ENCODE results near the gene SRRM2.

SRRM2 gene

DNA sequence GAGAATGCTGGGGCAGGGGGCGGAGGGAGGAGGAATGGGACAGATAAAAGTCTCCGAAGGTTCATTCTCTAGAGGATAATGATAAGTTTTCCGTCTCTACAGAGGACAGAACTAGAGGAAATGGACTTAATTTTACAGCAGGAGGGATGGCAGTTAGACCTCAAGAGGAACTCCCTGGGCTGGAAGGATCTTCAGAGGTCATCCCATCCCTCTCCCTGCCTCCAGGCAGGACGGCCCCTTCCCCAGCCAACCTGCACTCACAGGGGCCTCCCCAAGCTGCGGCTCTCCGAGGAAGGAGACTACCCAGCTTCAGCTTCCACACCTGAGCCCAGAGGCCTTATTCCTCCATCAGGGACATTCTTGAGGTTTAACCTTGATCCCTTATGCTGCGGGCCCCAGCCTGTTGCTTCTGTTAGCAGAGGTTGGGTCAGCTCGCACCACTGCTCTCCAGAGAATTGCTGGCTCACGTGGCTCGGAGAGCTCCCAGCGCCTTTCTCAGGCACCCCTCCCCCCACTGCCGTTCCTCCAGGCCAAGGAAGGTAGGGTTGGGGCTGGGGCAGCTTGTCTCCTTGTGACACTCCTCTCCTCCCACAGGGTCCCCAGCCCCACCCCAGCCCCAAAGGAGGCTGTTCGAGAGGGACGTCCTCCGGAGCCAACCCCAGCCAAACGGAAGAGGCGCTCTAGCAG is 16.1 kb downstream of the SRRM2 start:
- DNase-seq (ENCODE audit: low read depth): no peak
- H3K4me3 ChIP-seq (replicated peaks; ENCODE audit: low read depth, low read length): no peak overlapping the region
- TF ChIP-seq, protein P1, sequence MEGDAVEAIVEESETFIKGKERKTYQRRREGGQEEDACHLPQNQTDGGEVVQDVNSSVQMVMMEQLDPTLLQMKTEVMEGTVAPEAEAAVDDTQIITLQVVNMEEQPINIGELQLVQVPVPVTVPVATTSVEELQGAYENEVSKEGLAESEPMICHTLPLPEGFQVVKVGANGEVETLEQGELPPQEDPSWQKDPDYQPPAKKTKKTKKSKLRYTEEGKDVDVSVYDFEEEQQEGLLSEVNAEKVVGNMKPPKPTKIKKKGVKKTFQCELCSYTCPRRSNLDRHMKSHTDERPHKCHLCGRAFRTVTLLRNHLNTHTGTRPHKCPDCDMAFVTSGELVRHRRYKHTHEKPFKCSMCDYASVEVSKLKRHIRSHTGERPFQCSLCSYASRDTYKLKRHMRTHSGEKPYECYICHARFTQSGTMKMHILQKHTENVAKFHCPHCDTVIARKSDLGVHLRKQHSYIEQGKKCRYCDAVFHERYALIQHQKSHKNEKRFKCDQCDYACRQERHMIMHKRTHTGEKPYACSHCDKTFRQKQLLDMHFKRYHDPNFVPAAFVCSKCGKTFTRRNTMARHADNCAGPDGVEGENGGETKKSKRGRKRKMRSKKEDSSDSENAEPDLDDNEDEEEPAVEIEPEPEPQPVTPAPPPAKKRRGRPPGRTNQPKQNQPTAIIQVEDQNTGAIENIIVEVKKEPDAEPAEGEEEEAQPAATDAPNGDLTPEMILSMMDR (IDR thresholded peaks at IDR 0.05; ENCODE audit: low read length, missing control alignments): no peak

GRCh38 chr16:2769100-2769529 is 16.7 kb downstream of the SRRM2 start:
- TF ChIP-seq, protein P1 (IDR thresholded peaks at IDR 0.05; ENCODE audit: low read length, missing control alignments): no peak
- H3K4me3 ChIP-seq (replicated peaks; ENCODE audit: low read depth, low read length): no peak overlapping the region
- no peak for DNase-seq (ENCODE audit: low read depth)

DNA sequence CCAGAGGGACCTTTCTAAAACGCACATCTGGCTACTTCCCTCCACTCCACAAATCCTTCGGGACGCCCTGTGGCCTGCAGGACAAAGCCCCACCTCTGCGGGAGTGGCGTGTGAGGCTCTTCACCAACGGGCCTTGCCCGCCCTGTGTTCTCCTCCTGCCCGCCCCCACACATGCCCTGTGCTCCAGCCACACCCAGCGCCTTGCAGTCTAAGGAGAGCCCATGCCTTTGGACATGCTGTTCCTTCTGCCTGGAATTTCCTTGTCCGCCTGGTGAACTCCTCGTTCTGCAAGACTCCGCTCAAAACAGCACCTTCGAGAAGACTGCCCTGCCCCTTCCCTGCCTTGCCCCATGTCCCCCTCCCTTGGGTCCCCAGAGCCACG is 17.2 kb downstream of the SRRM2 start:
- no peak overlapping the region for H3K4me3 ChIP-seq (replicated peaks; ENCODE audit: low read depth, low read length)
- no peak for DNase-seq (ENCODE audit: low read depth)
- TF ChIP-seq, protein P1 (IDR thresholded peaks at IDR 0.05; ENCODE audit: low read length, missing control alignments): no peak

- H3K4me3 ChIP-seq (replicated peaks; ENCODE audit: low read depth, low read length): no peak overlapping the region
- DNase-seq (ENCODE audit: low read depth): no peak
- TF ChIP-seq, protein P1 (IDR thresholded peaks at IDR 0.05; ENCODE audit: low read length, missing control alignments): no peak
Measured at GRCh38 chr16:2770057-2770951, 17.9 kb downstream of the SRRM2 start.

GRCh38 chr16:2771496-2772402 is 19.3 kb downstream of the SRRM2 start:
- H3K4me3 ChIP-seq (replicated peaks; ENCODE audit: low read depth, low read length): no peak overlapping the region
- no peak for DNase-seq (ENCODE audit: low read depth)
- TF ChIP-seq, protein P1 (IDR thresholded peaks at IDR 0.05; ENCODE audit: low read length, missing control alignments): no peak

DNA sequence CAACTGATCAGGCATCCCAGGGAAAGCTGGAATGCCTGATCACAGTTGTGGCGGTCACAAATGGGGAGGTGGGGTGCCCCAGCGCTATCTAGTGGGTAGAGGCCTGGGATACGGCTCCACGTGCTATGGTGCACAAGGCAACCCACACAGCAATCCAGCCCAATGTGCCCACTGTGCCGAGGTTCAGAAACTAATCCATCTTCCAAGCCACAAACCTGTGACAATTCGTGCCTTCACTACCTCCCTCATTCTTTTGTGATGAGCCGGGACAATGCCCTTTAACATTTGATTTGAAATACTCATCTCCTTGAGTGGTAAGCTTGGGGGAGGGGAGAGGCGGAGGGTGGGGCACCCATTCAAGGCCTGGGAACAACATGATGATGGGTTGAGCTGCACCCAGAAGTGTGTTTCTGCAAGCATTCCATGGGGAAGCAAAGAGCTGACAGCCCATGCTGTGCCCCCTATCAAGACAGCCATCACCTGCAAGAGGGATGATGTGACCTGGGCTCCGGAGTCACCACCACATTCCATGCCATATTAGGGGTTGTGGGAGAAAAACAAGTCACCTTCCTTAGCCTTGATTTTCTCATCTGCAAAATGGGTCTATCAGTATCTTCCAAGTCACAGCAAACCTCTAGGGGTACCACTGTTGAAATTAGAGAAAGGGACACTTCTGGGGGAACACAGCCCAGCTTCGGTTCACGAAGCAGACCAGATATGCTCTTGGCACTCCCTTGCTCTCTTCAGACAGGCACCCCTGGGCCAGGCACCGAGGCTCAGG is 20.9 kb downstream of the SRRM2 start:
- no peak for DNase-seq (ENCODE audit: low read depth)
- no peak overlapping the region for H3K4me3 ChIP-seq (replicated peaks; ENCODE audit: low read depth, low read length)
- TF ChIP-seq, protein P1 (IDR thresholded peaks at IDR 0.05; ENCODE audit: low read length, missing control alignments): no peak

Data from fibroblast of pulmonary artery (primary cell).